Uterus (tissue), 2 donors: ENCODE results near the gene SECISBP2L.
"Not testable (repeated sequence)": the region's sequence is repeated elsewhere in the genome, so short reads cannot be mapped to it uniquely, and the experiment has no call there.

ENCODE experiments used
- POLR2A ChIP-seq, 2 donors: fragments of 450-650 bp; IDR thresholded peaks; one replicate each; pipeline ENCODE4 v1.6.1; 2016; ENCODE audit warnings: antibody characterized with exemption in 2 of 2, mild to moderate bottlenecking in 1 of 2, moderate library complexity in 1 of 2
- TF ChIP-seq, protein P1 (sequence below), 4 experiments: fragments of 200-600 bp in 2 of 4; fragments of 450-650 bp in 2 of 4; sonication (generic) in 2 of 4; IDR thresholded peaks; one replicate each; pipeline ENCODE4 v1.5.1; 2016 to 2019; ENCODE audit warnings: antibody characterized with exemption in 4 of 4, mild to moderate bottlenecking in 2 of 4, moderate library complexity in 1 of 4

DNA sequence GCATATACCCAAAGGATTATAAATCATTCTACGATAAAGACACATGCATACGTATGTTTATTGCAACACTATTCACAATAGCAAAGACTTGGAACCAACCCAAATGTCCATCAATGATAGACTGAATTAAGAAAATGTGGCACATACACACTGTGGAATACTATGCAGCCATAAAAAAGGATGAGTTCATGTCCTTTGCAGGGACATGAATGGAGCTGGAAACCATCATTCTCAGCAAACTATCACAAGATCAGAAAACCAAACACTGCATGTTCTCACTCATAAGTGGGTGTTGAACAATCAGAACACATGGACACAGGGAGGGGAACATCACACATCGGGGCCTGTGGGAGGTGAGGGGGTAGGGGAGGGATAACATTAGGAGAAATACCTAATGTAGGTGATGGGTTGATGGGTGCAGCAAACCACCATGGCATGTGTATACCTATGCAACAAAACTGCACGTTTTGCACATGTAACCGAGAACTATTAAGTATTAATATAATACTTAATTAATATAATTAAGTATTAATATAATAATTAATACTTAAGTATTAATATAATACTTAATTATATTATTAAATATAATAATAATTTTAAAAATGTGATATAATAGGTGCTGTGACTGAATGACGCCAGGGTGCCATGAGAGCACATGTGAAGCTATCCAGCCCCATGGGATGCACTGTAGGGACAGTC lies 28.5 kb upstream of the SECISBP2L start:
- TF ChIP-seq, protein P1, sequence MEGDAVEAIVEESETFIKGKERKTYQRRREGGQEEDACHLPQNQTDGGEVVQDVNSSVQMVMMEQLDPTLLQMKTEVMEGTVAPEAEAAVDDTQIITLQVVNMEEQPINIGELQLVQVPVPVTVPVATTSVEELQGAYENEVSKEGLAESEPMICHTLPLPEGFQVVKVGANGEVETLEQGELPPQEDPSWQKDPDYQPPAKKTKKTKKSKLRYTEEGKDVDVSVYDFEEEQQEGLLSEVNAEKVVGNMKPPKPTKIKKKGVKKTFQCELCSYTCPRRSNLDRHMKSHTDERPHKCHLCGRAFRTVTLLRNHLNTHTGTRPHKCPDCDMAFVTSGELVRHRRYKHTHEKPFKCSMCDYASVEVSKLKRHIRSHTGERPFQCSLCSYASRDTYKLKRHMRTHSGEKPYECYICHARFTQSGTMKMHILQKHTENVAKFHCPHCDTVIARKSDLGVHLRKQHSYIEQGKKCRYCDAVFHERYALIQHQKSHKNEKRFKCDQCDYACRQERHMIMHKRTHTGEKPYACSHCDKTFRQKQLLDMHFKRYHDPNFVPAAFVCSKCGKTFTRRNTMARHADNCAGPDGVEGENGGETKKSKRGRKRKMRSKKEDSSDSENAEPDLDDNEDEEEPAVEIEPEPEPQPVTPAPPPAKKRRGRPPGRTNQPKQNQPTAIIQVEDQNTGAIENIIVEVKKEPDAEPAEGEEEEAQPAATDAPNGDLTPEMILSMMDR (IDR thresholded peaks at IDR 0.05), result not testable (repeated sequence)
- not testable (repeated sequence) for TF ChIP-seq POLR2A (IDR thresholded peaks at IDR 0.05)
